ENCODE measurements around the gene ZNF777. TPM values are rescaled to one million over a fixed set of nuclear protein-coding genes. Genes with fewer than 3 reads are reported as not detected.

ZNF777 gene
- total RNA-seq, 1 experiment from 2014 or later, result 17.4 TPM

DNA sequence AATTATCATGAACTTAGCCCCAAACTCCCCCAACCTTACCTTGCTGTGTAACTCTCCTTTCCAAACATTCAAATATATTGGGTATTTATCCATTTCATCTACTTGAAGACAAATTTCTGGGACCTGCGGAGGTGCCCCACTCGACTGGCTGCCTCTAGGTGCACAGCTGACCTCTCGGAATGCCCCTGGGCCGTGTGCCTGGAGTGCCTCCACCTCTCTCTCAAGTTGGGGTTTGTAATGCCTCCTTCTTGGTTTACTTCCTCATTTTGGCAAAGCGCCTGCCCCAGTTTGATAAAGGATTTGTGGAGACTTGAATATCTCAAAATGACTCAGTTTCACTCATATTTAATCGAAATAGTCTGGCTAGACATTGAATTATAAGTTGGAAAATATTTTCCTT lies 16.6 kb downstream of the ZNF777 start:
- Histone ChIP-seq H3K27me3 (ENCODE audit: control insufficient read depth, insufficient read depth, low read length) (no peaks in the 10 kb centered on the region), H3K27ac (ENCODE audit: low read length) (no peak overlapping the region), H3K4me1 (ENCODE audit: control insufficient read depth, insufficient read depth, low read length) (no peaks in the 10 kb centered on the region), H3K9me3 (ENCODE audit: control insufficient read depth, insufficient read depth, low read depth, low read length) (no peaks in the 10 kb centered on the region), H3K4me3 (ENCODE audit: low read depth in 2 of 2, low read length in 2 of 2) (no peak overlapping the region), H3K36me3 (ENCODE audit: control insufficient read depth, insufficient read depth, low read length) (0 out of 2 replicates have a peak, but pooled peaks cover 2% of the 10 kb centered on the region)
- DNase-seq (ENCODE audit: low read depth, low spot score) (no peak), ATAC-seq (no peak)
- TF ChIP-seq, protein P1, sequence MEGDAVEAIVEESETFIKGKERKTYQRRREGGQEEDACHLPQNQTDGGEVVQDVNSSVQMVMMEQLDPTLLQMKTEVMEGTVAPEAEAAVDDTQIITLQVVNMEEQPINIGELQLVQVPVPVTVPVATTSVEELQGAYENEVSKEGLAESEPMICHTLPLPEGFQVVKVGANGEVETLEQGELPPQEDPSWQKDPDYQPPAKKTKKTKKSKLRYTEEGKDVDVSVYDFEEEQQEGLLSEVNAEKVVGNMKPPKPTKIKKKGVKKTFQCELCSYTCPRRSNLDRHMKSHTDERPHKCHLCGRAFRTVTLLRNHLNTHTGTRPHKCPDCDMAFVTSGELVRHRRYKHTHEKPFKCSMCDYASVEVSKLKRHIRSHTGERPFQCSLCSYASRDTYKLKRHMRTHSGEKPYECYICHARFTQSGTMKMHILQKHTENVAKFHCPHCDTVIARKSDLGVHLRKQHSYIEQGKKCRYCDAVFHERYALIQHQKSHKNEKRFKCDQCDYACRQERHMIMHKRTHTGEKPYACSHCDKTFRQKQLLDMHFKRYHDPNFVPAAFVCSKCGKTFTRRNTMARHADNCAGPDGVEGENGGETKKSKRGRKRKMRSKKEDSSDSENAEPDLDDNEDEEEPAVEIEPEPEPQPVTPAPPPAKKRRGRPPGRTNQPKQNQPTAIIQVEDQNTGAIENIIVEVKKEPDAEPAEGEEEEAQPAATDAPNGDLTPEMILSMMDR (IDR thresholded peaks at IDR 0.05), result no peak
- TF ChIP-seq, protein P2, sequence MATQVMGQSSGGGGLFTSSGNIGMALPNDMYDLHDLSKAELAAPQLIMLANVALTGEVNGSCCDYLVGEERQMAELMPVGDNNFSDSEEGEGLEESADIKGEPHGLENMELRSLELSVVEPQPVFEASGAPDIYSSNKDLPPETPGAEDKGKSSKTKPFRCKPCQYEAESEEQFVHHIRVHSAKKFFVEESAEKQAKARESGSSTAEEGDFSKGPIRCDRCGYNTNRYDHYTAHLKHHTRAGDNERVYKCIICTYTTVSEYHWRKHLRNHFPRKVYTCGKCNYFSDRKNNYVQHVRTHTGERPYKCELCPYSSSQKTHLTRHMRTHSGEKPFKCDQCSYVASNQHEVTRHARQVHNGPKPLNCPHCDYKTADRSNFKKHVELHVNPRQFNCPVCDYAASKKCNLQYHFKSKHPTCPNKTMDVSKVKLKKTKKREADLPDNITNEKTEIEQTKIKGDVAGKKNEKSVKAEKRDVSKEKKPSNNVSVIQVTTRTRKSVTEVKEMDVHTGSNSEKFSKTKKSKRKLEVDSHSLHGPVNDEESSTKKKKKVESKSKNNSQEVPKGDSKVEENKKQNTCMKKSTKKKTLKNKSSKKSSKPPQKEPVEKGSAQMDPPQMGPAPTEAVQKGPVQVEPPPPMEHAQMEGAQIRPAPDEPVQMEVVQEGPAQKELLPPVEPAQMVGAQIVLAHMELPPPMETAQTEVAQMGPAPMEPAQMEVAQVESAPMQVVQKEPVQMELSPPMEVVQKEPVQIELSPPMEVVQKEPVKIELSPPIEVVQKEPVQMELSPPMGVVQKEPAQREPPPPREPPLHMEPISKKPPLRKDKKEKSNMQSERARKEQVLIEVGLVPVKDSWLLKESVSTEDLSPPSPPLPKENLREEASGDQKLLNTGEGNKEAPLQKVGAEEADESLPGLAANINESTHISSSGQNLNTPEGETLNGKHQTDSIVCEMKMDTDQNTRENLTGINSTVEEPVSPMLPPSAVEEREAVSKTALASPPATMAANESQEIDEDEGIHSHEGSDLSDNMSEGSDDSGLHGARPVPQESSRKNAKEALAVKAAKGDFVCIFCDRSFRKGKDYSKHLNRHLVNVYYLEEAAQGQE (IDR thresholded peaks at IDR 0.05; ENCODE audit: insufficient read depth in 1 of 2, low read depth in 2 of 2, low read length in 1 of 2), result no peak
- TF ChIP-seq SIN3A (IDR thresholded peaks at IDR 0.05; ENCODE audit: borderline replicate concordance, insufficient read depth, low read depth, low read length), result no peak
- no peak for TF ChIP-seq POLR2AphosphoS5 (IDR thresholded peaks at IDR 0.05; ENCODE audit: low read depth, low read length)
- no peak for TF ChIP-seq TCF7L2 (IDR thresholded peaks at IDR 0.05; ENCODE audit: low read depth, low read length)
- CTCF ChIA-PET, result no interaction called here
- POLR2A ChIA-PET, result no interaction called here
- intact Hi-C loops (cut with micrococcal nuclease; ENCODE audit: unreplicated experiment), result no loop called here
- BruUV-seq (replicated peaks), result no TSS peak
- in situ Hi-C loops (cut with HindIII; ENCODE audit: low pct_unique_long_range_greater_than_20kb, low sequenced_read_pairs), result no loop called here

DNA sequence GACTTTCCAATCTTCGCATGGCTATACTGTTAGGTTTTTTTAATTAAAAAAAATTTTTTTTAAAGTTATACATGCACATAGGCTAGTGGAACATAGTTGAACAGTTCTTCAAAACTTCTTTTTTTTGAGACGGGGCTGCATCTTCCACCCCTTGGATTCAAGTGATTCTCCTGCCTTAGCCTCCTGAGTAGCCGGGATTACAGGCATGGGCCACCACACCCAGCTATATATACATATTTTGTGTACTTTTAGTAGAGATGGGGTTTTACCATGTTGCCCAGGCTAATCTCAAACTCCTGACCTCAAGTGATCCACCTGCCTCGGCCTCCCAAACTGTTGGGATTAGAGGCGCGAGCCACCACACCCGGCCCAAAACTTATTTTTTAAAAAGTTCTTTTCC lies 17.3 kb downstream of the ZNF777 start:
- no peak overlapping the region for H3K4me3 ChIP-seq (ENCODE audit: low read depth in 2 of 2, low read length in 2 of 2)
- intact Hi-C loops (cut with micrococcal nuclease; ENCODE audit: unreplicated experiment) (no loop called here), in situ Hi-C loops (cut with HindIII; ENCODE audit: low pct_unique_long_range_greater_than_20kb, low sequenced_read_pairs) (no loop called here)
- H3K4me1 ChIP-seq (ENCODE audit: control insufficient read depth, insufficient read depth, low read length), result no peaks in the 10 kb centered on the region
- TF ChIP-seq TCF7L2 (IDR thresholded peaks at IDR 0.05; ENCODE audit: low read depth, low read length) (no peak), POLR2AphosphoS5 (IDR thresholded peaks at IDR 0.05; ENCODE audit: low read depth, low read length) (no peak), SIN3A (IDR thresholded peaks at IDR 0.05; ENCODE audit: borderline replicate concordance, insufficient read depth, low read depth, low read length) (no peak)
- TF ChIP-seq, protein P1 (IDR thresholded peaks at IDR 0.05), result no peak
- TF ChIP-seq, protein P2 (IDR thresholded peaks at IDR 0.05; ENCODE audit: insufficient read depth in 1 of 2, low read depth in 2 of 2, low read length in 1 of 2), result no peak
- no peak for ATAC-seq
- BruUV-seq (replicated peaks), result no TSS peak
- H3K27me3 ChIP-seq (ENCODE audit: control insufficient read depth, insufficient read depth, low read length), result no peaks in the 10 kb centered on the region
- ChIA-PET POLR2A (no interaction called here), CTCF (no interaction called here)
- no peak for DNase-seq (ENCODE audit: low read depth, low spot score)
- H3K27ac ChIP-seq (ENCODE audit: low read length), result no peak overlapping the region
- no peaks in the 10 kb centered on the region for H3K36me3 ChIP-seq (ENCODE audit: control insufficient read depth, insufficient read depth, low read length)
- no peaks in the 10 kb centered on the region for H3K9me3 ChIP-seq (ENCODE audit: control insufficient read depth, insufficient read depth, low read depth, low read length)

All from Panc1 (cell line).